GM18502 (cell line): Measurements from ENCODE around the gene MTARC2.

ENCODE experiments used
- ATAC-seq: cut with Tn5 transposase; IDR thresholded peaks from one replicate; pipeline ENCODE4 v1.9.1; 2021; ENCODE audit warnings: mild to moderate bottlenecking; ENCODE audit not compliant: unreplicated experiment, poor library complexity

Gene MTARC2

GRCh38 chr1:220797044-220797443 is 48.9 kb downstream of the MTARC2 start:
- ATAC-seq, result no peak

GRCh38 chr1:220797553-220797952 is 49.4 kb downstream of the MTARC2 start:
- no peak for ATAC-seq

- ATAC-seq, result no peak
Observed at GRCh38 chr1:220798338-220798737, 50.2 kb downstream of the MTARC2 start.

GRCh38 chr1:220800262-220800661 is 52.1 kb downstream of the MTARC2 start:
- ATAC-seq, result no peak

- peak; percentile 73 for ATAC-seq
Observed at GRCh38 chr1:220803401-220804201, 55.5 kb downstream of the MTARC2 start.

GRCh38 chr1:220804202-220804586 is 56.1 kb downstream of the MTARC2 start:
- peak; percentile 8 for ATAC-seq

- no peak for ATAC-seq
Observed at GRCh38 chr1:220806408-220806807, 58.3 kb downstream of the MTARC2 start.

GRCh38 chr1:220807726-220808125 is 59.6 kb downstream of the MTARC2 start:
- ATAC-seq, result no peak

- no peak for ATAC-seq
Observed at GRCh38 chr1:220808345-220809186, 60.4 kb downstream of the MTARC2 start.

GRCh38 chr1:220809187-220809550 is 61.0 kb downstream of the MTARC2 start:
- no peak for ATAC-seq

- no peak for ATAC-seq
Observed at GRCh38 chr1:220809704-220810103, 61.6 kb downstream of the MTARC2 start.

GRCh38 chr1:220810179-220810653 is 62.1 kb downstream of the MTARC2 start:
- ATAC-seq, result peak; percentile 94

- no peak for ATAC-seq
Observed at GRCh38 chr1:220810963-220811362, 62.8 kb downstream of the MTARC2 start.

GRCh38 chr1:220811695-220812094 is 63.6 kb downstream of the MTARC2 start:
- no peak for ATAC-seq

- no peak for ATAC-seq
Observed at GRCh38 chr1:220812308-220812707, 64.2 kb downstream of the MTARC2 start.

- no peak for ATAC-seq
Observed at GRCh38 chr1:220813013-220813412, 64.9 kb downstream of the MTARC2 start.

GRCh38 chr1:220815409-220815808 is 67.3 kb downstream of the MTARC2 start:
- ATAC-seq, result no peak

GRCh38 chr1:220817907-220818306 is 69.8 kb downstream of the MTARC2 start:
- ATAC-seq, result no peak

GRCh38 chr1:220818421-220819173 is 70.5 kb downstream of the MTARC2 start:
- no peak for ATAC-seq

GRCh38 chr1:220819467-220820026 is 71.4 kb downstream of the MTARC2 start:
- ATAC-seq, result no peak
